Esophagus squamous epithelium (tissue), 4 donors: ENCODE data around the gene RAB8B.

Experiments used
- POLR2A ChIP-seq, 4 donors: fragments of 450-650 bp; IDR thresholded peaks; one replicate each; pipeline ENCODE4 v1.6.1; 2017; ENCODE audit warnings: antibody characterized with exemption in 4 of 4, mild to moderate bottlenecking in 4 of 4, moderate library complexity in 3 of 4
- TF ChIP-seq, protein P1 (sequence below), 6 experiments: fragments of 450-650 bp in 4 of 6; fragments of 200-600 bp in 2 of 6; sonication (generic) in 2 of 6; IDR thresholded peaks; one replicate each; pipeline ENCODE4 v1.5.1; 2016 to 2019; ENCODE audit warnings: antibody characterized with exemption in 6 of 6, mild to moderate bottlenecking in 4 of 6, moderate library complexity in 4 of 6

DNA sequence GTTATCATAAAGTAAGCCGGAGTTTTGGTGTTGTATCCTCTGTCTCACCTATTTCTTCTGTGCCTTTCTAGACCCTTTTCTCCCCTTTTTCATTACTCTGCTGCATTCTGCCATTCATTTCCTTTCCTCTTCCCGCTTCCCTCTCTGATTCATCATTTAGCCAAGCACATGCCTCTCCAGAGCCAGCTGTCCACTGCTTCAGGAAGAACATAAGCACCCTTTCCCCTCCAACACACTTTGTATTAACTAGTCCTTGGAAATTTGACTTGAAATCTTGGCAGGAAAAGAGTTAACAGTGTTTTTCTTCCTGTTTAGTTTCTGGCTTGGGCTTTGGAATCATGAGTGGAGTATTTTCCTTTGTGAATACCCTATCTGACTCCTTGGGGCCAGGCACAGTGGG is 97.7 kb downstream of the RAB8B start:
- no peak for TF ChIP-seq POLR2A (IDR thresholded peaks at IDR 0.05)
- TF ChIP-seq, protein P1, sequence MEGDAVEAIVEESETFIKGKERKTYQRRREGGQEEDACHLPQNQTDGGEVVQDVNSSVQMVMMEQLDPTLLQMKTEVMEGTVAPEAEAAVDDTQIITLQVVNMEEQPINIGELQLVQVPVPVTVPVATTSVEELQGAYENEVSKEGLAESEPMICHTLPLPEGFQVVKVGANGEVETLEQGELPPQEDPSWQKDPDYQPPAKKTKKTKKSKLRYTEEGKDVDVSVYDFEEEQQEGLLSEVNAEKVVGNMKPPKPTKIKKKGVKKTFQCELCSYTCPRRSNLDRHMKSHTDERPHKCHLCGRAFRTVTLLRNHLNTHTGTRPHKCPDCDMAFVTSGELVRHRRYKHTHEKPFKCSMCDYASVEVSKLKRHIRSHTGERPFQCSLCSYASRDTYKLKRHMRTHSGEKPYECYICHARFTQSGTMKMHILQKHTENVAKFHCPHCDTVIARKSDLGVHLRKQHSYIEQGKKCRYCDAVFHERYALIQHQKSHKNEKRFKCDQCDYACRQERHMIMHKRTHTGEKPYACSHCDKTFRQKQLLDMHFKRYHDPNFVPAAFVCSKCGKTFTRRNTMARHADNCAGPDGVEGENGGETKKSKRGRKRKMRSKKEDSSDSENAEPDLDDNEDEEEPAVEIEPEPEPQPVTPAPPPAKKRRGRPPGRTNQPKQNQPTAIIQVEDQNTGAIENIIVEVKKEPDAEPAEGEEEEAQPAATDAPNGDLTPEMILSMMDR (IDR thresholded peaks at IDR 0.05) = no peak
